ENCODE data around the gene PRPF38B.

The PRPF38B gene

GRCh38 chr1:108691942-108692723 lies at the start of gene PRPF38B:
PRPF38B (plus strand) TSS chr1:108692310; CDS start chr1:108692592, 282 bp downstream.
- H3K4me3 ChIP-seq = peak within 1 kb of the TSS; percentile 84
- DNase-seq (ENCODE audit: low spot score) = peak; percentile 98
- TF ChIP-seq, protein P1, sequence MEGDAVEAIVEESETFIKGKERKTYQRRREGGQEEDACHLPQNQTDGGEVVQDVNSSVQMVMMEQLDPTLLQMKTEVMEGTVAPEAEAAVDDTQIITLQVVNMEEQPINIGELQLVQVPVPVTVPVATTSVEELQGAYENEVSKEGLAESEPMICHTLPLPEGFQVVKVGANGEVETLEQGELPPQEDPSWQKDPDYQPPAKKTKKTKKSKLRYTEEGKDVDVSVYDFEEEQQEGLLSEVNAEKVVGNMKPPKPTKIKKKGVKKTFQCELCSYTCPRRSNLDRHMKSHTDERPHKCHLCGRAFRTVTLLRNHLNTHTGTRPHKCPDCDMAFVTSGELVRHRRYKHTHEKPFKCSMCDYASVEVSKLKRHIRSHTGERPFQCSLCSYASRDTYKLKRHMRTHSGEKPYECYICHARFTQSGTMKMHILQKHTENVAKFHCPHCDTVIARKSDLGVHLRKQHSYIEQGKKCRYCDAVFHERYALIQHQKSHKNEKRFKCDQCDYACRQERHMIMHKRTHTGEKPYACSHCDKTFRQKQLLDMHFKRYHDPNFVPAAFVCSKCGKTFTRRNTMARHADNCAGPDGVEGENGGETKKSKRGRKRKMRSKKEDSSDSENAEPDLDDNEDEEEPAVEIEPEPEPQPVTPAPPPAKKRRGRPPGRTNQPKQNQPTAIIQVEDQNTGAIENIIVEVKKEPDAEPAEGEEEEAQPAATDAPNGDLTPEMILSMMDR (IDR thresholded peaks at IDR 0.05) = no peak
- peak within 1 kb of the TSS; percentile 83 to 98 for H3K27ac ChIP-seq

DNA sequence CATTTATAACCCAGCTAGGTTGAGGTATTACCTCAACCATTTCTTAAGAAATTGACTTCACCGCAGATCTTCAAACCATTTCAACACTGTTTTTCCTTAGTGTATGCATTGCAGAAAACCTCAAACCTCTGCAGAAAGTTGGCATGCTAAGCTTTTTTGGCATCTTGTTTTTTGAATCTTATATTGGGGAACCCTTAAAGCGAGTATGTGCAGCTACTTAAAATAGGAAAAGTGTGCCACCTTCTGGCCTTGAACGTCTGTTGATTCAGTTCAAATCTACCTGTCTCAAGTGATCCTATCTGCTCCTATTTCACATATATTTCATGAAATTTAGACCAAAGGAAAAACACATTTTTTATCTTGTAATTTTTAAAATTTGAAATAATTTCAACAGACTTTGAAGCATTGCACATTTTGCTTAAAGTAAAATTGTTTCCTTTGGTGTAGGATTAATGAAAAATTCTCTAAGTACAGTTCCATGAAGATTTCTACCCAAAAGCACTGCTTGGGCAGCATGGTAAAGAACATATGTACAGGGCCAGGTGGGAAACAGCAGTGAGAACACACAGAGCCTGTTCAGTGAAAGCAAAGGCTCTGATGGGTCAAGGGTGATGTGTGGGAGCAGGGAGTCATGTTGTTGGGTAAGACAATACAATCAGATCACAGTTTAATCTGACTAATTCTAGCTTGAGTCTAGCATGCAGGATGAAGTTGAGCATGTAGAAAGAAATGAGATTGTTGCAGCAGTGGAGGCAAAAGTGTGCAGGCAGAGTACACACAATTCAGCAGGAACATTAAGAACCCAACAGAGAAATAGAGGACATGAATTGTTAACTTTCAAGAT lies 48.4 kb upstream of the PRPF38B start:
- H3K27ac ChIP-seq = no peak overlapping the region
- TF ChIP-seq, protein P1 (IDR thresholded peaks at IDR 0.05) = no peak
- no peak overlapping the region for H3K4me3 ChIP-seq
- DNase-seq (ENCODE audit: low spot score) = no peak

DNA sequence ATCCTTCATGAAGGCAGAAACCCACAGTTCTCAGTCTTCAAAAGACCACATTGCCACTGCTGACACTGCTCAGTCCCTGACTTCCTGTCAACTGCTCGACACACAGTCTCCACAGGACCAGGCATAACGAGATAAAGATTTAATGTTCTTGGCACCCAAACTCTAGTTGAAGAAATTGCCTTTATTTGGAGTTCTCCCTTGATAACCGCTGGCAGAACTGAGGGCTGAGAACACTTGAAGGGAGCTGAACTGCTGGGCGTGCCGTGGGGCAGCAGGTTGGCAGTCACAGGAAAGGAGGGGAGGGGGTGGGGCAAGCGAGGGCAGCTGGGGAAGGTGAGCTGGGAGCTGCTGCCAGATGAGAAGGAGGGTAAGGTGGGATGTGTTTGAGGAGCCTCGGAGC lies 47.1 kb upstream of the PRPF38B start:
- Histone ChIP-seq H3K27ac (peak overlapping the region in 1 of 2 donors; percentile 77), H3K4me3 (no peak overlapping the region)
- DNase-seq (ENCODE audit: low spot score) = no peak
- TF ChIP-seq, protein P1 (IDR thresholded peaks at IDR 0.05) = no peak

GRCh38 chr1:108645564-108646184 lies 46.4 kb upstream of the PRPF38B start:
- Histone ChIP-seq H3K27ac (peak overlapping the region in 1 of 2 donors; percentile 77), H3K4me3 (no peak overlapping the region)
- TF ChIP-seq, protein P1 (IDR thresholded peaks at IDR 0.05) = no peak
- no peak for DNase-seq (ENCODE audit: low spot score)

DNA sequence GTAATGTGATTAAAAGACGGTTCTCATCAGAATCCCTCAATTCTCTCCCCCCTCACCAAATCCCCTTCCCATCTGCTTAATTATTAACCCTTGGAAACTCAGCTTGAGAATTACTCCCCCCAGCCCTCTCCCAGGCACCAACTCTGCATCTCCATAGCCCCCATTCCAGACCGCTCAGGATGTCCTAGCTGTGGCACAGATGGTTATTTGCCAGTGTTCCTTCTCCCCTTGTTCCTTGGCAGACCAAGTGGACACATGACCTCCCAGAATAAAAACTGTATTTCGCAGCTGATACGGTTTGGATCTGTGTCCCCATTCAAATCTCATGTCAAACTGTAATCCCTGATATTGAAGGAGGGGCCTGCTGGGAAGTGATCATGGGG lies 45.9 kb upstream of the PRPF38B start:
- TF ChIP-seq, protein P1 (IDR thresholded peaks at IDR 0.05) = no peak
- Histone ChIP-seq H3K4me3 (no peak overlapping the region), H3K27ac (peak overlapping the region; percentile 17 to 77)
- DNase-seq (ENCODE audit: low spot score) = no peak

DNA sequence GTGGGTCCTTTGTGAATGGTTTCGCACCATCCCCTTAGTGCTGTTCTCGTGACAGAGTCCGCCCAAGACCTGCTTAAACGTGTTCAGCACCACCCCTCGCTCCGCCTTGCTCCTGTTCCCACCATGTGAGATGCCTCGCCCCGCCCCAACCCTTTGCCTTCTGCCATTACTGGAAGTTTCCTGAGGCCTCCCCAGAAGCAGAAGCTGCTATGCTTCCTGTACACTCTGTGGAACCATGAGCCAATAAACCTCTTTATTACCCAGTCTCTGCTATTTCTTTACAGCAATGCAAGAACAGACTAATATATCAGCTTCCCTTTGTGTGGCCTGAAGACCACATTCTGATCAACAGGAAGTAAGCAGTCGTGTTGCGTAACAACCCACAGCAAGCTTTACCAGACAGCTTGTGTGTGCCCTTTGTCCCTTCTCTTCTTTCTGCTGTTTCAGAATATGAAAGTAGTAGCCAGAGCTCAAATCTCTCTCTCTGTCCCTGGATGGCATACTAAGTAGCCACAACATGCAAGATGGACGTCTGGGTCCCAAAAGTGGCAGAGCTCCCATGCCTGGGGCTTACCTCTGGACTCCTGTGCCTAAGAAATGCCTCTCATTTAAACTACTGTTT lies 45.4 kb upstream of the PRPF38B start:
- Histone ChIP-seq H3K27ac (peak overlapping the region; percentile 17 to 77), H3K4me3 (no peak overlapping the region)
- TF ChIP-seq, protein P1 (IDR thresholded peaks at IDR 0.05) = no peak
- DNase-seq (ENCODE audit: low spot score) = no peak
